ENCODE data around the gene DNAJC11.
"Not testable (repeated sequence)": the region's sequence is repeated elsewhere in the genome, so short reads cannot be mapped to it uniquely, and the experiment has no call there.

Gene DNAJC11

GRCh38 chr1:6724517-6725141 is 23.0 kb upstream of the DNAJC11 start:
- no peak overlapping the region for H3K4me3 ChIP-seq (replicated peaks; ENCODE audit: low read depth, low read length)
- peak; percentile 71 for DNase-seq (ENCODE audit: extremely low read depth, low read depth)
- TF ChIP-seq CTCF (IDR thresholded peaks at IDR 0.05; ENCODE audit: low read depth, low read length, missing control alignments), result no peak

DNA sequence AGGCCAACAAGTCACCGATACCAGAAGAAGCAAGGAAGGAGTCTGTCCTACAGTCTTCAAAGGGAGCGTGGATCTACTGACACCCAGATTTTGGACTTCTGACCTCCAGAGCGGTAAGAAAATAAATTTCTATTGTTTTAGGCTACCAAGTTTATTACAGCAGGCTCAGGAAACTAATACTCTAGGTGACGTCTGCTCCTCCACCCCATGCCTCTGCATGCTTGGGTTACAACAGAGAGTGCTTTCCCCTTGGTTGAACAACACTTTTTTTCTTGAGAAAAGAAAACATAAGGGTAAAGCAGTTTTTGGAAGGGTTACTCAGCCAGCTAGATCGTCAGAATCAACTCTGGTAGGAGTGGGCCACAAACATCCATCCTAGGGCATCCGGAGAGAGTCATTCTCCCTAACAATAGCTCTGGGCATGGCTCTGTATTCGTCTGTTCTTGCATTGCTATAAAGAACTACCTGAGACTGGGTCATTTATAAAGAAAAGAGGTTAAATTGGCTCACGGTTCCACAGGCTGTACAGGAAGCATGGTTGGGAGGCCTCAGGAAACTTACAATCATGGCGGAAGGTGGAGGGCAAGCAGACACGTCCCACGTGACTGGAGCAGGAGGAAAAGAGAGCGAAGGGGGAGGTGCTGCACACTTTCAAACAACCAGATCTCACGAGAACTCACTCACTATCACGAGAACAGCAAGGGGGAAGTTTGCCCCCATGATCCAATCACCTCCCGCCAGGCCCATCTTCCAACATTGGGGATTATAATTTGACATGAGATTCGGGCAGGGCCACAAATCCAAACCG is 22.2 kb upstream of the DNAJC11 start:
- DNase-seq (ENCODE audit: extremely low read depth, low read depth), result no peak
- TF ChIP-seq CTCF (IDR thresholded peaks at IDR 0.05; ENCODE audit: low read depth, low read length, missing control alignments), result no peak
- H3K4me3 ChIP-seq (replicated peaks; ENCODE audit: low read depth, low read length), result no peak overlapping the region

DNA sequence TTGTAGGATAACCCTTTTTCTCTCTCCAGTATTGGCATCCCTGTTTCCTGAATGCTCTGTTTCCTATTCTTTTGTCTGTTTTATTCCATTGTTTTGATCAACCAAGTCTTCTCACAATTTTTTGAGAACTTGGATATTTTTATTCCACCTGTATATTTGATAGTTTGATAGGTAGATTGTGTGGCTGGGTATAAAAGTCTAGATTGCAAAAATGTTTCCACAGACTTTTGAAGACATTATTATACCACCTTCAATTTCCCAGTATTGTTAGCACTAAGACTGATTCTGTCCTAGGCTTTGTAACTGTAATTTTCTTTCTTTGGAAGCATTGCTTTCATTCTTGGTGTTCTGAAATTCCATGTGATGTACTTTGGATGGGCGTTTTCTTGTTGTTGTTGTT is 9.6 kb upstream of the DNAJC11 start:
- H3K4me3 ChIP-seq (replicated peaks; ENCODE audit: low read depth, low read length), result no peak overlapping the region
- TF ChIP-seq CTCF (IDR thresholded peaks at IDR 0.05; ENCODE audit: low read depth, low read length, missing control alignments), result no peak
- DNase-seq (ENCODE audit: extremely low read depth, low read depth), result no peak

DNA sequence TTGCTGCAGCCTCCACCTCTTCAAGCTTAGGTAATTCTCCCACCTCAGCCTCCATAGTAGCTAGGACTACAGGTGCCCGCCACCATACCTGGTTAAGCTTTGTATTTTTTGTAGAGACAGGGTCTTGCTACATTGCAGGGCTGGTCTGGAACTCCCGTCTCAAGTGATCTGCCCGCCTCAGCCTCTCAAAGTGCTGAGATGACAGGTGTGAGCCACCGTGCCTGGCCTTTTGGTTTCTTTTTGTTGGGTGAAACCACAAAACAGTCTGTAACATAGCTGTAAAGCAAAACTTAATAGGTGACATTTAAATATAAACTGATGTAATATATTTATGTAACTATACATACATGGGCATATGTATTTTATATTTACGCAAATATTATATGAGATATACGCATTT is 3.1 kb upstream of the DNAJC11 start:
- H3K4me3 ChIP-seq (replicated peaks; ENCODE audit: low read depth, low read length), result no peak overlapping the region
- no peak for TF ChIP-seq CTCF (IDR thresholded peaks at IDR 0.05; ENCODE audit: low read depth, low read length, missing control alignments)
- no peak for DNase-seq (ENCODE audit: extremely low read depth, low read depth)

DNA sequence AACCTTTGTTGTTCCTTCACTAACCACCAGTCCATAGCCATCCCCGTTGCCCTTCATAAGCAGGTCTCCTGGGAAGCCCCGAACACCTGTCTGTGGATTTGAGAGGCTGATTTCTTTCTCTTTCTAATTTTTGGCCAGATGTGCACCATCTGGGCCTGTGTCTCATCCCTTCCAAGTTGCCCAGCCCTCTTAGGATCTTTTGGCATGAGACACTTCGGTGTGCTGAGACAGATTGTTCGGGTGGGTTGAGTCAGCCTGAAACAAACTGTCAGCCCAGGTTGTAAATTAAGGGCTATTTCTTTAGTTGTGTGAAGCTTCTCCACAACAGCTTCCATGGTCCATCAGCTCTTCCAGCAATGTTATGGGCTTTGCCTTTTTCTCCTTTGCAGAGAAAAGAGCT is 1.4 kb upstream of the DNAJC11 start:
- no peak overlapping the region for H3K4me3 ChIP-seq (replicated peaks; ENCODE audit: low read depth, low read length)
- TF ChIP-seq CTCF (IDR thresholded peaks at IDR 0.05; ENCODE audit: low read depth, low read length, missing control alignments), result no peak
- peak; percentile 40 for DNase-seq (ENCODE audit: extremely low read depth, low read depth)

DNA sequence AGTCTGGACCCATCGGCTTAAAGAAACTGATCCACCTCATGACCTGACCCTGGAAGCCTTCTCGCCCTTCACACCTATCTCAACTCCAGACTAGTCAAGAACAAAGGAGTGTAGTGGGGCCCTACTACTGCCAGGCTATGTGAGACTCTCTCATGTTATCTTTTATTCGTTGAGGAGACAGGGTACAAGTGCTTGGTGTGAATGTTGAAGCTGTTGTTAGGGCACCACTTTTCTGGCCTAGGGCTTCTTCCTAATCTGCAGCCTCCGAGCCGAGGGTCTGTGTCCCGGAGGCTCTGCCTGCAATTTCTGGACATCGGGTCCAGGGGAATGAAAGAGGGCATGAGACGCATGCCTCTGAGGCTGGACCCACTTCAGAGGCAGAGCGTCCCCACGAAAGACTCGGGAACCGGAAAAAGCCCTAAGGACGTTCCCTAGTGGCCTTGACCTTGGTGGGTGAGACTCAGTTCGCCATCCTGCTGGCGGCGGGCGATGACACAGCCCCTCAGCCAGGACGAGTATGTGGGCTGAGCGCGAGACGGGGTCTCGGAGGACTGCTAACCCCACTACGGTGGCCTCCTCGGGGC is 671 bp downstream of the DNAJC11 start:
- DNase-seq (ENCODE audit: extremely low read depth, low read depth), result no peak
- H3K4me3 ChIP-seq (replicated peaks; ENCODE audit: low read depth, low read length), result peak overlapping the region; percentile 100
- TF ChIP-seq CTCF (IDR thresholded peaks at IDR 0.05; ENCODE audit: low read depth, low read length, missing control alignments), result no peak

DNA sequence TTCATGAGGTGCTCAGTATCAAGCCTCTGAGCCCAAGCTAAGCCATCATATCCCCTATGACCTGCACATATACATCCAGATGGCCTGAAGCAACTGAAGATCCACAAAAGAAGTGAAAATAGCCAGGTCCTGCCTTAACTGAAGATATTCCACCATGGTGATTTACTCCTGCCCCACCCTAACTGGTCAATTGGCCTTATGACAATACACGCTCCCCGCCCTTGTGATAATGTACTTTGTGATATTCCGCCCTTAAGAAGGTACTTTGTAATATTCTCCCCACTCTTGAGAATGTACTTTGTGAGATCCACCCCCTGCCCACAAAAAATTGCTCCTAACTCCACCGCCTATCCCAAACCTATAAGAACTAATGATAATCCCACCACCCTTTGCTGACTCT is 1.7 kb downstream of the DNAJC11 start:
- not testable (repeated sequence) for DNase-seq (ENCODE audit: extremely low read depth, low read depth)

More for the DNA sequence above, 1.7 kb downstream of the DNAJC11 start:
- peak overlapping the region; percentile 100 for H3K4me3 ChIP-seq (replicated peaks; ENCODE audit: low read depth, low read length)
